ENCODE results near the gene APOF. TPM values are rescaled to one million over a fixed set of nuclear protein-coding genes. Genes with fewer than 3 reads are reported as not detected.

The APOF gene
- total and polyA plus RNA-seq, 2 of the 13 experiments (the other 11 are each of a cell fraction or from before 2014, with no cell fraction given): 3.3 to 23.9 TPM

GRCh38 chr12:56315622-56316473, 46.8 kb downstream of the APOF start, which contains the start of gene CNPY2 (continued):
- TF ChIP-seq ZNF407 (CRISPR knock-in tag; IDR thresholded peaks at IDR 0.05; ENCODE audit: not compliant biosample characterization) (peak; percentile 65), ZNF17 (CRISPR knock-in tag; IDR thresholded peaks at IDR 0.05) (no peak), ZNF563 (CRISPR knock-in tag; IDR thresholded peaks at IDR 0.05) (peak; percentile 92), PRDM10 (CRISPR knock-in tag; IDR thresholded peaks at IDR 0.05; ENCODE audit: low read depth) (peak; percentile 65; the same call in 1 of the 2 replicates), ZBTB20 (CRISPR knock-in tag; IDR thresholded peaks at IDR 0.05; ENCODE audit: borderline replicate concordance, low read depth) (peak; percentile 56; the same call in 1 of the 2 replicates), ADNP (CRISPR knock-in tag; IDR thresholded peaks at IDR 0.05) (no peak), ZNF382 (CRISPR knock-in tag; IDR thresholded peaks at IDR 0.05; ENCODE audit: borderline replicate concordance) (no peak), ZNF280B (CRISPR knock-in tag; IDR thresholded peaks at IDR 0.05; ENCODE audit: borderline replicate concordance) (no peak), RBM22 (optimal IDR thresholded peaks at IDR 0.05; ENCODE audit: low read length) (no peak), LCORL (IDR thresholded peaks at IDR 0.05) (no peak), LCORL (CRISPR knock-in tag; IDR thresholded peaks at IDR 0.05) (peak; percentile 91; the same call in 1 of the 2 replicates), ZNF569 (CRISPR knock-in tag; IDR thresholded peaks at IDR 0.05; ENCODE audit: borderline replicate concordance) (no peak), JARID2 (CRISPR knock-in tag; IDR thresholded peaks at IDR 0.05; ENCODE audit: insufficient replicate concordance) (peak; percentile 38), CREM (IDR thresholded peaks at IDR 0.05) (peak; percentile 95), CREM (CRISPR knock-in tag; IDR thresholded peaks at IDR 0.05) (no peak)
